Lower leg skin (tissue), 3 donors: ENCODE measurements around the gene RAP1A.

Experiments
- CTCF ChIP-seq, 3 donors: fragments of 450-650 bp; IDR thresholded peaks; one replicate each; pipeline ENCODE4 v1.5.1; 2016; ENCODE audit warnings: antibody characterized with exemption in 3 of 3, mild to moderate bottlenecking in 3 of 3, moderate library complexity in 2 of 3
- POLR2A ChIP-seq, 2 donors: fragments of 450-650 bp; IDR thresholded peaks; one replicate each; pipeline ENCODE4 v1.6.1; 2016 to 2017; ENCODE audit warnings: antibody characterized with exemption in 2 of 2, mild to moderate bottlenecking in 1 of 2, moderate library complexity in 1 of 2

- TF ChIP-seq POLR2A (IDR thresholded peaks at IDR 0.05) (no peak), CTCF (IDR thresholded peaks at IDR 0.05) (no peak)
These were observed 138.8 kb downstream of the RAP1A start for GRCh38 chr1:111758373-111758772.
